Effector memory CD8-positive, alpha-beta T cell (primary cell): ENCODE measurements around the gene TIMMDC1.

Experiments
- ATAC-seq: fragments of 150-1000 bp; cut with Tn5 transposase; replicated peaks from 2 replicates; pipeline ENCODE4 v1.10.0; 2021; ENCODE audit warnings: mild to moderate bottlenecking, moderate library complexity
- DNase-seq, 3 experiments: peaks; one replicate each; pipeline ENCODE4 v3.0.0; 2021
- H3K27ac Mint-ChIP-seq, 2 donors: one replicate each; pipeline ENCODE4 v1.8.0; 2022; ENCODE audit warnings: mild to moderate bottlenecking in 2 of 2, mixed read lengths in 2 of 2, moderate library complexity in 2 of 2
- H3K27me3 Mint-ChIP-seq, 2 donors: one replicate each; pipeline ENCODE4 v1.8.0; 2022; ENCODE audit warnings: mixed read lengths in 2 of 2
- H3K36me3 Mint-ChIP-seq: one replicate; pipeline ENCODE4 v1.8.0; 2022; ENCODE audit warnings: mild to moderate bottlenecking, moderate library complexity, mixed read lengths; ENCODE audit not compliant: insufficient read depth
- H3K4me1 Mint-ChIP-seq, 2 donors: one replicate each; pipeline ENCODE4 v1.8.0; 2022; ENCODE audit warnings: low read depth in 2 of 2, mixed read lengths in 2 of 2
- H3K4me3 Mint-ChIP-seq, 2 donors: one replicate each; pipeline ENCODE4 v1.8.0; 2022; ENCODE audit warnings: mild to moderate bottlenecking in 2 of 2, mixed read lengths in 2 of 2, moderate library complexity in 2 of 2
- H3K9me3 Mint-ChIP-seq, 2 donors: one replicate each; pipeline ENCODE4 v1.8.0; 2022; ENCODE audit warnings: mixed read lengths in 2 of 2

Gene TIMMDC1

DNA sequence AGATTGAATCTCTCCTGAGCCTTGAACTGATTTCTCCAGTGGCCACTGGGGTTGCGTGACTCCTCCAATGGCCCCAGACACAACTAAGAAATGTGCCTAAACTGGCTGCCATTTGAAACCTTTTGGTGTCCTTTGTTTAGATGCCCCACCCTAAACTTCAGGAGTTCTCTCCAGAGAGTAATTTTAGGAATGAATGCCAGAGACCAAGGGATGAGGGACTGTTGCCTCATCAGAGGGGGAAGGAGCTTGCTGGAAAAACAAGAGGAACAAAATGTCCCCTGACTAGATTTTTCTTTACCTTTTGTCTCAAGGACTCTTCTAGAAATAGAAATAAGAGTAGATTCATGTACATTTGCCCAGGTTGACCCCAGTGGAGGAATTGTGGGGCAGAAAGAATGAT, 72.9 kb downstream of the TIMMDC1 start:
- Mint-ChIP-seq H3K4me1 (no peaks in the 10 kb centered on the region), H3K4me3 (no peak overlapping the region), H3K36me3 (no peaks in the 10 kb centered on the region), H3K27ac (no peak overlapping the region), H3K27me3 (peaks cover 21 to 35% of the 10 kb centered on the region in 2 donors), H3K9me3 (no peaks in the 10 kb centered on the region)
- DNase-seq, result no peak
- no peak for ATAC-seq

DNA sequence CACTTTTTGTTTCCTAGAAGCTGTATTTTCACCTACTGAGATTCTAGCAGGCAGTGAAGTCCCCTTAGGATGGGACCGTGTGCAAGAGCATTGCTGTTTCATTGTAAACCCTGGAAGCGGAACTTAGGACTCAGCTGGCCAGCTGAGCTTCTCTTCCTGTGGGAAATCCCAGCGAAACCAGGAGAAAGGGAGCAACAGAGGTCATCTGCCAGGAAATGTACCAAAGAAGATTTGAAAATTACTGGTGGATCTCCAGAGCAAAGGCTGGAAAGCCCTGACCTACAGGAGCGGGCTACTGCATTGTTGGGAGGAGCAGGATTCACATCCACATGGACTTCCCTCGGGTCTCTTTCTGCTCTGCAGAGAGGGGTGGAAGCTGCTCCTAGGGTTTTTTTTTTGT, 73.3 kb downstream of the TIMMDC1 start:
- no peak overlapping the region for H3K27ac Mint-ChIP-seq
- no peak for DNase-seq
- no peaks in the 10 kb centered on the region for H3K9me3 Mint-ChIP-seq
- H3K36me3 Mint-ChIP-seq, result no peaks in the 10 kb centered on the region
- peaks cover 21 to 35% of the 10 kb centered on the region in 2 donors for H3K27me3 Mint-ChIP-seq
- H3K4me3 Mint-ChIP-seq, result no peak overlapping the region
- no peaks in the 10 kb centered on the region for H3K4me1 Mint-ChIP-seq
- ATAC-seq, result no peak
